ENCODE data around the gene ECSCR.

ECSCR gene

DNA sequence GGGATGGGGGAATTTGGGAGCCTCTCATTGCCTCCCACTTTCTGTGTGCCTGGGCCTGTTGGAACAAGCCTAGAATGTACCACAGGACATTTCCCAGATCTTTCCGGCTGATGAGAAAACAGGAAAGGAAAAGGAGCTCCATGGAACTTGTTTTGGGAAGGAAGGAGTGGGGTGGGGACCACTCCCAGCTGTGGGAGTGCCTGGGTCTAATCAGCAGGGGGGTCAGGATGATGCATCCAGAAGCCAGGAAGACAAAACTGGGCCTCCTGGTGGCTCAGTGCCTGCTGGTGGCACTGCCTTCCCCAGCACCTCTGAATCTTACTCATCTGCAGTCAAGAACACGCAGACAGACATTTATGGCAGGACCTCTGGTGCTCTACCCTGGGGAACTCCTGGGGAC lies 11.0 kb upstream of the ECSCR start:
- no peak for DNase-seq

DNA sequence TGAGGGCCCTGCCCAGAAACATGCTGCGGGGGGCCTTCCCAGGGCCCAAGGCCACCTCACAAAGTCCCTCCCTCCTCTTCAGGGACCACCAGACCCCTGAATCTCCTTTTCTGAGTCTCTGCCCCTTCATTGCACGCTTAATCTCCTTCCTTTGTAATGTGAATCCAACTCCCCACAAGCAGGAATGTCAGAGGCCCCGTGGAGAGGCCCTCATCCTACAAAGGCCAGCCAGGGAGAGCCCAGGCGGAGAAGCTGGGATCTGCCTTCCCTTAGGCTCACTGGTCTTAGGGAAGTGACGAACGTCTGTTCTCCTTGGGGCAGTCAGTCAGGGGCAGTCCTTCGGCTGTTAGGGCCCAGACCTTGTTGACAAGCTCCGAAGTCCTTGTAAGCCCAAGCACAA lies 10.6 kb upstream of the ECSCR start:
- DNase-seq: no peak

DNA sequence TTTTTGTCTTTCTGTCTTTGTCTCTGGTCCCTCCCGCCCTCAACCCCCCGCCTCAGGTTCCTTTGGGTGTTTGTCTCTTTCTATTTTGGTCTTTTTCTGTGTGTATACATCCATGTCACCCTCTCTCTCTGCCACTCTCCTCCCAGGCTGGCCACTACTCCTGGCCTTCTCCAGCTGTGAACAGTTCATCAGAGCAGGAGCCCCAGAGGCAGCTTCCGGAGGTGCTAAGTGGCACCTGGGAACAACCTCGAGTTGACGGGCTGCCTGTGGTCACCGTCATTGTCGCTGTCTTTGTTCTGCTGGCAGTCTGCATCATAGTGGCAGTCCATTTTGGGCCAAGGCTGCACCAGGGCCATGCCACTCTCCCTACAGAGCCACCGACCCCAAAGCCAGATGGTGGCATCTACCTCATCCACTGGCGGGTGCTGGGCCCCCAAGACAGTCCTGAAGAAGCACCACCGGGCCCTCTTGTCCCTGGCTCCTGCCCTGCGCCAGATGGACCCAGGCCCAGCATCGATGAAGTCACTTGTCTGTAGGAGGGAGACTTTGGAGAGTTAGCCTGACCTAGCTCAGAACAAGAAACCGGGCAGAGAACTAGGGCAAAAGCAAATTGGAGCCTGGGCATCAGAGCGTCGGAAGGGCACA lies 10.0 kb upstream of the ECSCR start:
- no peak for DNase-seq

DNA sequence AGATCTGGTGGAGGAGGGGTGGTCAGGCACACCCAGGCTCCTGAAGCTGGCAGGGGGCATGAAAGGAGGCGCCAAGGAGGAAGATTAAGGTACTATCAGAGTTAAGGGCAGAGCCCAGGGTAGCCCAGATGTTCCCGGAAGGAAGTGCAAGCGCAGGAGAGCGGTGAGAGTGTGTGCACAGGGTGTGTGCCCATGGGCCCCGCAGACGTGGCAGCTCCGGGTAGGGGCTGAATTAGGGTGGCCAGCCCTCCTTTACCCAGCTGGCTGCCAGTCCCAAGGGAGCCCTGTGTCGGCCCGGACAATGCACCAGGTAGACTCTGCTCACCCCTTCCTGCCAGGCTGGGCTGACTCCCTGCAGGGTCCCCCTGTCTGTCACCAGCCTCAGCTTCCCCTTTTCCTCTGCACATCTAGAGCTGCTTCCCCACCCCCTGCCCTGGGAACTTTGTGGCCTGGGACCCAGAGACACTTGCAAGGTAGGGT lies 8.3 kb upstream of the ECSCR start, which contains the start of gene SMIM33:
SMIM33 (plus strand) TSS at position 184 of the 480 bp plus-strand sequence; CDS start at position 302, 118 bp downstream.
- DNase-seq: no peak

DNA sequence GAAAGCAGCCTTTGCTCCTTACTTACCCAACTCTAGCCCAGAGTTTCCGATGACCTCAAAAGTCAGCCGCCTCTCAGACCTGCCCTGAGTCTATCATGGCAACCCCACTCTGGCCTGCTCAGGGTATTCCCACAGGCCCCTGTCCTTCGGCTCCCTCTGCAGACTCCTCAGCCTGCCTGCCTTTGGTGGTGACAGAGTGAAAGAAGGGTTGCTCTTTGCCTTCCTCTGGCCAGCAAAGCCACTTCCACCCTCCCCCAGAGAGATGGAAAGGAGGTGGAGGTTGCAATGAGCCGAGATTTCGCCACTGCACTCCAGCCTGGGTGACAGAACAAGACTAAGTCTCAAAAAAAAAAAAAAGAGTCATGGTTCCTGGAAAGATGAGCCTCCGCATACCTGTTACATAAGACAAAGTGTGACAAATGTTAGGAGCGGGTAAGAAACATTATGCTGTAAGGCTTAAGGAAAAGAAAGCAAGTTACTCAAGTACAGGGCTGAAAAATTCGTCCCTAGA lies 5.9 kb upstream of the ECSCR start:
- DNase-seq: no peak

DNA sequence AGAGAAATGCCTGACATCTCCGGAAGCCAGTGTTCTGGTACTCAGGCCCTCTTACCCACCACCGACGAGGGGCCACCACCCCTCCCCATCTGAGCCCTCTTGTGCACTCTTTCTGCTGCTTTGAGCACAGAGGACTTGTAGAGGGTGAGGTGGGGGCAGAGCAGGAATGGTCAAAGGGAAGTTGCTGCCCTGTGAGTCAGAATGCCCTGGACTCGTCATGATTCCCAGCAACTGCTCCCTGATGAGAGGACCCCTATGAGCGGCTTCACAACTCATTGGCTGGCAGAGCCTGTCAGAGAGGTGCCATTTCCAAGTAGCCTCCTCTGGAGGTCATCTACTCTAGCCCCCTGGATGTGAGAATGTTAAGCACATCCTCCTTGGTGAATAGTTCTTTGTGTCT lies 845 bp downstream of the ECSCR start:
- no peak for DNase-seq

DNA sequence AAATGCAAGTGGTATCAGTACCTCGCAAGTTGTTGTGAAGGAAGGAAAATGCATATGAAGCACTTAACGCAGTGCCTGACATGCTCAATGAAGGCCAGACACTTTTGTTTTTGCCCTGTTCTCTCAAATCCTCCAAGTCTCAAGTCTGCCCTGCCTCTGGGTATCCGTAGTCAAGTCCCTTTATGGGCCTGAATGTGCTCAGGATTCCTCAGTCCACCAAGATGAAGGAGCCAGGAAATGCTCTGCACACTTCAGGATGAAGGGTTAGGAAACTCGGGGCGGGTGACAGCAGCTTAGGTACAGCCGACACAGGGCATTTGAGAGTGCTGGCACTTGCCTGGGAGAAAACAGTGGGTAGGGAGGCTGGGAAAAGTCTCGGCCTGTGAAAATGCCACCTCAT lies 1.4 kb downstream of the ECSCR start:
- DNase-seq: no peak

DNA sequence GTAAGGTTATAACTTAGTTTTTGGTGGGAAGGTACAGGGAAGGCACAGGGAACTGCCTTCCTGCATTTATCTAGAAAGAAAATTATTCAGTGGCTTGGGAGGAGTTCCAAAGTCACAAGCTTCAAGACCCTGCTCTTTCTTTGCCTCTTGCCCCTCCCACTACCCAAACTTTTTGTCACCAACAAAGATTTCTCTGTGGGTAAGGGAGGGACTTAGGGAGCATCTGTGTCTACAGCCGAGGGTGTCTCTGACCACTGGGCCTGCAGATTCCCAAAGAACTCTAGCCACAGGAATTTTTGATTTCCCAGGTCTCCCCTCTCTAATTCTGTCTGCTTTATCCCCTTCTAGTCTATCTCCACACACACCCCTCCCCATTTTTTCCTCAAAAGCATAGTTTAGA lies 2.1 kb downstream of the ECSCR start:
- no peak for DNase-seq

DNA sequence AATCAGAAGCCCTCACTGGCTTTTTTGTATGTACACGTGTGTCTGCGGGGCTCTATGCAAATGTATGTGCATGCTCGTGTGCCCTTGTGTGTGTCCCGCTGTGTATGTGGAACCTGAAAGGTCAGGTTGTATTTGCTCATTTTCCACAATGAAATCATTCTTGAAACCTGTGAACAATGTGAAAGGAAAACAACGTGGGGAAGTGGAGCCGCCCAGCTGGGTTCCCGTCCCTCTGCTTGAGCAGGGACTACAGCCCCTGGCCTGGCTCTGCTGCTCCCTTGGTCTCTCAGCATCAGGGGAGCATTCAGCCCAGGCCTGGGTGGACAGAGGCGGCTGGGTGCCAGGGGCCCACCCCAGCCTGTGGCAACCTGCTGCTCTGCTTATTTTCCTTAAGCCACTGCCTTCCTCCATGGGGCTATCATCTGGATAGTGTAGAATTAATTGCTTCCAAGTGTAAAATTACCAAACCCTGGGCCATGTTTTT lies 3.0 kb downstream of the ECSCR start:
- DNase-seq: no peak

DNA sequence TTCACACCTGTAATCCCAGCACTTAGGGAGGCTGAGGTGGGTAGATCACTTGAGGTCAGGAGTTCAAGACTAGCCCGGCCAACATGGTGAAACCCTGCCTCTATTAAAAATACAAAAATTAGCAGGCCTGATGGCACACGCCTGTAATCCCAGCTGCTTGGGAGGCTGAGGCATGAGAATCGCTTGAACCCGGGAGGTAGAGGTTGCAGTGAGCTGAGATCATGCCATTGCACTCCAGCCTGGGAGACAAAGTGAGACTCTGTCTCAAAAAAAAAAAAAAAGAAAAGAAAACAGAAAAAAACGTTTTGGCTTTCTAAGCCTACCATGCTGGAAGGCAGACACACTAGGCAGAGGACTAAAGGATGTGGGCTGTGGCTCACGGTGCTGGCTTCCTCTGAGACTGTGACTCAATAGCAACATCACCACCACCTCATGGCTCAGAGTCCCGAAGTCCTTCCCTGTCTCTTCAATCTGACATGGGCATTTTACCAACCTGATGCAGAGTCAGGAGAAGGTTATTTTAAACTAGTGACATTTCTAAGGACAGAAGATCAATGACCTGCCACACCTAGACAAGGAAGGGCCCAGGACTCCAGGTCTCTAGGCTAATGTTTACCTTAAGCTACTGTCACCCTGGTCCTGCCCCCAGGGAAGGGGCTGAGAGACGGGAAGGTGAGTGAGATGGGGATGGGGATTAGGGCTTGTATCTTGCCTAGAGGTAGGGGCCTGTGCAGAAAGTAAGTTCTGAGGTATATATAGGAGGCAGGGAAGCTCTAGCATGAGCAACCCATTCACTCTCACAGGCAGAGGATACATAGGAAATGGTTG lies 3.7 kb downstream of the ECSCR start:
- DNase-seq: no peak

DNA sequence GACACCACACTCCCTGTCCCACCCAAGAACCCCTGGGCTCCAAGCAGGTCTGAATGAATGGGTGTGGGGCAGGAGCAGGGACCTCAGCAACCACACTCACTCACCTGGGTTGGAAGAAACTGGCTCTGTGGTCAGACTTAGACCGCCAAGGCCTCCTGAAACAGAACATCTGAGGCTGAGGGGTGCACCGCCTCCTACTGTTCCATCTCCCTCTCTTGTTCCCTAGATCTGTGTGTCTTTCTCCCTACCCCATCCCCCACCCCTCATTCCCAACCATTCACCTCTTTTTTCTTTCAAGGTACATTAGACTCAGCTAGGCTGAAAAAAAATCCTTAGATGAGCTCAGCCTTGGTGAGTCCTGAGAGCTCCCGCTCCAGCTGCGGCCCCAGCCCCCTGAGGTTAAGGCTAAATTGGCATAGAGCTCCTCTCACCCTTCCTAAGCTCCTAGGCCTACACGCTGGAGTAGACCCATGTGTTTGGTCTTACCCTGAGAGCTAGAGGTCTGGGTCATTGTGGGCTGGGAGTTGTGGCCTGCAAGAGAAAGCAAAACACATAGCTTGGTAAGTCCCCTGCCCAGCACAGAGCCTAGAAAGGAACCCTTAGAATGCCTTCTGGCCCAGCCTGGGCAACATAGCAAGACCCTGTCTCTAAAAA lies 4.8 kb downstream of the ECSCR start:
- DNase-seq: no peak

DNA sequence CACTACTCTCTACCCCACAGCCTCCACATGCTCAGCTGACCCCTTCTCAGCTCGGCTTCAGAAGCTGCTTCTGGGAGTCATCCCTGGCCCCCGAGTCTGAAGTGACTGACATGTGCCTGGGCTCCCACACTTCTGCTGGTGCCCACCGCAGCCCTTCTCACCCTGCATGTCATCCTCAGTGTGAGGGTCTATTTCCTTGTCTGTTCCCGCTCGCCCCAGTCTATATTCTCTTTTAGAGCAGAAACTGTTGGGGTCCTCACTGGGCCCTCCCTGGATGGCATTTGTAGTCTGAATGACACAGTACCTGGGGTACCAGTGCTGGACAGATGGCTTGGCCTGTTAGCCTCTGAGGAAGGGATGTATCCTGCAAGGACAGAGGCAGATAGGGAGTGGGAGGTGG lies 5.3 kb downstream of the ECSCR start:
- no peak for DNase-seq

DNA sequence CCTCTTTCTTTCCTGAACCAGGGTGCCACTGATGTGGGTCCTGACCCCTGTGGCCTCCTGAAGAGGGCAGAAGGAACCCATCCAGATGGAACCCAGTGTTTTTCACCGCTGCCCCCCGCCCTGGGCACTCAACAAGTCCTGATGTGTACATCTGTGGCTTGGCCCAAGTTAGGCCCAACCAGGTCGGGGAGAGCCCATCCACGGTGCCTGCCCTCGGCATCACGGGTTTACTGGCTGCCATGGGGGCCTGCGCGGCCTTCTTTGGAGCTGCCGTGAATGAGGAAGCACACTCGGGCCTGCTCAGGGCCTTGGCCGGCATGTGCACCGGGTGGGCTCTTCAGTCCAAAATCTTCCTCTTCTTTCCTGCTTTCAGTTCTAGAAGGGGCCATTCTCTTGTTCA lies 5.8 kb downstream of the ECSCR start:
- no peak for DNase-seq

DNA sequence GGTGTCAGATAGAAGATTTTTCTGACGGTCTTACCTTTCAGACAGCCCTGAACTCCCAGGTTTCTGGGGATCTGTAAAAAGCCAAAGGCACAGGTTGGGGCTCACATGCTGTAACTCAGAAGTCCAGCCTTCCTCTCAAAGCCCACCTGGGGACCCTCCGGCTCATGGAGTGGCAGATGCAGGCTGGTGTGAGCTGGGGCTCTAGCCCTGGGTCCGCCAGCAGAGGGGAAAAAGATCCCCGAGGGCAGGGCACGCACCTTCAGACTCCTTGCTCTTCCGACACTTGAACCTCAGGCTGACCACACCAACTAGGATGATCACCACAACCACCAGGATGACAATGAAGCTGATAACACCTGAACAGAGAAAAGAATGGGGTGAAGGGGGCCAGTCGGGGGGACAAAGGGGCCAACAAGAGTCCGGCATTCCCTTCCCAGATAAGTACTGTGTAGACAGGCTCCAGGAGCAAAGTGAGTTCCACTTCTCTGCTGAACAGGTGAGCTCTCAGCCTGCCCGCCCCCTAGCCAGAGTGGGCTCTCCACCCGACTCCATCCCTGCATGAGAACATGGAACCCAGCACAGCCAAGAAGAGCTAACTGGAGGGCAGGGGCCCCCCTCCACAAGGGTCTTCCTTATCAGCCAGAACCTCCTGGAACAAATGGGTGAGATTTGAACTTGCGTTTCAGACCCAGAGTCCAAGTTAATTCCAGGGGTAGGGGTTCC lies 7.8 kb downstream of the ECSCR start:
- DNase-seq: no peak

DNA sequence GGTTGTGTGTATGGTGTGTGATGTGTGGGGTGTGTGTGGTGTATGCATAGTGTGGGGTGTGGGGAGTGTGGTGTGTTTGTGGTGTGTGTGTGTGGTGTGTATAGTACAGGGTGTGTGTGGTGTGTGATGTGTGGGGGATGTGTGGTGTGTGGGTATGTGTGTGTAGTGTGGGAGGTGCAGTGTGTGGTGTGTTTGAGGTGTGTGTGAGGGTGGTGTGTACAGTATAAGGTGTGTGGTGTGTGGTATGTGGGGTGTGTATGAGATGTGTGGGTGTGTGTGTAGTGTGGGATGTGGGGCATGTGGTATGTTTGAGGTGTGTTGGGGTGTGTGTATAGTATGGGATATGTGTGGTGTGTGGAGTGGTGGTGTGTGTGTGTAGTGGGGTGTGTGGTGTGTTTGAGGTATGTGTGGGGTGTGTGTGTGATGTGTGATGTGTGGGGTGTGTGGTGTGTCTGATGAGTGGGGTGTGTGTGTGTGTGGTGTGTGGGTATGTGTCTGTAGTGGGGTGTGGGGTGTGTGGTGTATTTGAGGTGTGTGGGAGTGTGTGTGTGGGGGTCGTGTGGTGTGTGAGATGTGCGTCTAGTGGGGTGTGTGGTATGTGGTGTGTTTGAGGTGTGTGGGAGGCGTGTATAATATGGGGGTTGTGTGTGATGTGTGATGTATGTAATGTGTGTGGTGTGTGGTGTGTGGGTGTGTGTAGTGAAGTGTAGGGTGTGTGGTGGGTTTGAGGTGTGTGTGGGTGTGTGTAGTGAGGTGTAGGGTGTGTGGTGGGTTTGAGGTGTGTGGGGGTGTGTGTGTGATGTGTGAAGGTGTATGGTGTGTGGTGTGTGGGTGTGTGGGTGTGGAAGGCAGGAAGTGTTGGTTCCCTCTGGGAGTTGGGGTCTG lies 8.6 kb downstream of the ECSCR start:
- DNase-seq: no peak

DNA sequence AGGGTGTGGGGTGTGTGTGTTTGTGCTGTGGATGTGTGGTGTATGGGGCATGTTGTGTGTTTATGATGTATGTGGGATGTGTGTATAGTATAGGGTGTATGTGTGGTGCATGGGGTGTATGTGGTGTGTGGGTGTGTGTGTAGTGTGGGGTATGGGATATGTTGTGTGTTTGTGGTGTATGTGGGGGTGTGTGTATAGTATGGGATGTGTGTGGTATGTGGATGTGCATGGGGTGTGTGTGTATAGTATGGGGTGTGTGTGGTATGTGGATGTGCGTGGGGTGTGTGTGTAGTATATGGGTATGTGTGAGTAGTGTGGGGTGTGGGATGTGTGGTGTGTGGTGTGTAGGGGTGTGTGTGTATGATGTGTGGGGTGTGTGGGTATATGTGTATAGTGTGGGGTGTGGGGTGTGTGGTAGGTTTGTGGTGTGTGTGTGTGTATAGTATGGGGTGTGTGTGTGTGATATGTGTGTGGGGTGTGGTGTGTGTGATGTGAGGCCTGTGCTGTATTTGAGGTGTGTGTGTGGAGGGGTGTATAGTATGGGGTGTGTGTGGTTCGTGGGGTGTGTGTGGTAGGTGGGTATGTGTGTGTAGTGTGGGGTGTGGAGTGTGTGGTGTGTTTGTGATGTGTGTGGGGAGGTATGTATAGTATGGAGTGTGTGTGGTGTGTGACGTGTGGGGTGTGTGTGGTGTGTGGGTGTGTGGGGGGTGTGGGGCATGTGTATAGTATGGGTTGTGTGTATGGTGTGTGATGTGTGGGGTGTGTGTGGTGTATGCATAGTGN lies 10.5 kb downstream of the ECSCR start:
- no peak for DNase-seq

DNA sequence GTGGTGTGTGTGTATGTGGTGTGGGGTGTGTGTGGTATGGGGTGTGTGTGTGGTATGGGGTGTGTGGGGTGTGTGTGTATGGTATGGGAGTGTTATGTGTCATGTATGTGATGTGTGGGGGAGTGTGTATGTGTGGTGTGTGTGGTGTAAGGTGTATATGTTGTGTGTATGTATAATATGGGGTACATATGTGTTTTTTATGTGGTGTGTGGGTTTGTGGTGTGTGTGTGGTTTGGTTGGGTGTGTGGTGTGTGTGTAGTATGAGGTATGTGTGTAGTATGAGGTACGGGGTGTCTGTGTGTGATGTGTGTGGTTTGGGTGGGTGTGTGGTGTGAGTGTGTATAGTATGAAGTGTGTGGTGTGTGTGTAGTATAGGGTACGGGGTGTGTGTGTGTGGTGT lies 11.4 kb downstream of the ECSCR start:
- no peak for DNase-seq

DNA sequence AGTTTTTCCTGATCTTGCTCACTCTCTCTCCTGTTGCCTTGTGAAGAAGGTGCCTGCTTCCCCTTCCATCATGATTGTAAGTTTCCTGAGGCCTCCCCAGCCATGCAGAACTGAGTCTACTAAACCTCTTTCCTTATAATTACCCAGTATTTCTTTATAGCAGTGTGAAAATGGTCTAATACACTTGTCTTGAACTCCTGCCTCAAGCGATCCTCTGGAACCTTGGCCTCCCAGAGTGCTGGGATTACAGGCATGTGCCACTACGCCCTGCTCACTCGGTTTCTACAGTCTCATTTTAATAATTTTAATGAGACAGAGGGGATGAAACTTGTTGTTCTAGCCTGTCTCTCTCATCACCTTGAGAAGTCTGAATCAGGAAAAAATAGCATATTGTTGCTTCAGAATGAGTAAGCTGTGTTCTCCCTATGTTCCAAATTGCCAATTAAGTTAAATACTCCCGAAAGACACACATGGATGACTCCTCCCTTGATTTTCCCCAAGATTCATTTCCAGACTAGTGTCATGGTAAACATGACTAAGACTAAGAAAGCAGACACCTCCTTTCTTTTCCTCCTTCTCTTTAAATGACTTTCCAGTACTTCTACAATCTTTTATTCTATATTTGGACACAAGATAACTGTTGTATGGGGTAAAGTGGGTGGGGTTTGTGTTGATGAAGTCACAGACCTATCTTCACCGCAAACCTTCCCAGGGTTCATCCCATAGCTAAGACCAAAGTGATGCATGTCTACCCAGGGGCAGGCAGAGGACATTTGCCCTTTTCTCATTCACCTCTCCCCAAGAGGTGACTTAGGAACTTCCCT lies 15.4 kb downstream of the ECSCR start:
- DNase-seq: no peak

DNA sequence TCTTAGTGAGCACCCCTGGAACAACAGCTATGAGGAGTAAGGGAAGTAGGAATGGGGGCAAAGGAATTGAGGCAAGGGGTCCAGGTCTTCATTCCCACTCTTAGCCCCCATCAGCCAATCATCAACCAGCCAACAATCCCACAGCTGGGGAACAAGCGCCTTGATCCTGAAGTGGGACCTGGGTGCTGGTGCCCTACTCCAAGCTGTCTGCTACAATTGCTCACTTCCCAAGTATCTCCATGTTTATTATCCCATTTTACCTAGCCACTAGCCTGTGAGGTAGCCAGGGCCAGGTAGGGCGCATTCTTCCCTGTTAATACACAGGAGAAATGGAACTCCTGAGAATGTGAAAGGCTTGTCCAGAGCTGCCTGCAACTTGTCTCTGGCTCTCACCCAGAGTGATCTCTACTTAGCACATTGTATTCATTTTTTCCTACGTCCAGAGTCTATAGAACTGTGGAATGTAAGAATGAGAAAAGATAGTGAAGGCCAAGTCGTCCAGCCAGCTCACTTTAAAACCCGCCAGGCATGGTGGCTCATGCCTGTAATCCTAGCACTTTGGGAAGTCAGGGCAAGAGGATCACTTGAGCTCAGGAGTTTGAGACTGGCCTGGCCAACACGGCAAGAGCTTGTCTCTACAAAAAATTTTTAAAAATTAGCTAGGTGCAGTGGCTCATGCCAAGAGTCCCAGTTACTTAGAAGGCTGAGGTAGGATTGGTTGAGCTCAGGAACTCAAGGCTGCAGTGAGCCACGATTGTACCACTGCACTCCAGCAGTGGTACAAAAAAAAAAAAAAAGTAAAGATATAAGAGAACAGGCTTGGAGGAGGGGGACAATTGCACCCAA lies 17.0 kb downstream of the ECSCR start:
- DNase-seq: no peak

Measured in NCI-H510A treated with DMSO at 0.1 percent for 48 hours (cell line).